LHCN-M2 (cell line): ENCODE results near the gene DAGLA. TPM values are rescaled to one million over a fixed set of nuclear protein-coding genes. Genes with fewer than 3 reads are reported as not detected.

Experiments
- DNase-seq: peaks from one replicate; pipeline ENCODE4 v3.0.0-alpha.2; 2012; ENCODE audit warnings: low read depth
- total RNA-seq: library from RNA; depleted of rRNA; stranded (reverse); fragments of >200 nt; gene quantifications from 2 replicates; pipeline ENCODE4 v1.2.3, GENCODE V29; 2014

The DAGLA gene
- total RNA-seq, 1 experiment from 2014 or later, result 4.0 TPM

DNA sequence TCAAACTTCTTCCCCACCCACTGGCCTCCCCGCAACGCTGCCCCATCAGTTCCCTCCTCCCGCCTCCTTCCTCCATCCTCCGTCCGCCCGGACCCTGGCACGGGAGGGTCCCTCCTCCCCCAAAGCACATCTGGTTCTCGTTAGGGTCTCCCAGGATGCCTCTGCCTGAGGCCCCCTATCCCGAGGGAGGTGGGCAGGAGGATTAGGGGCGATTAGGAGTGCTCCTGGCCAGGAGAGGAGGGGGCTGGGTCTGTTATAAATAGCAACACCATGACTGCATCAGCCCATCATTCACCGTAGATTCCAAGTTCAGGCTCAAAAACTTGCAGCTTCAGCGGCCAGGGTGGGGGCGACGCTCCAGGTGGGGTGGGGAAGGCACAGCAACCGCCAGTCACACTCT is 82.6 kb downstream of the DAGLA start:
- DNase-seq, result no peak

DNA sequence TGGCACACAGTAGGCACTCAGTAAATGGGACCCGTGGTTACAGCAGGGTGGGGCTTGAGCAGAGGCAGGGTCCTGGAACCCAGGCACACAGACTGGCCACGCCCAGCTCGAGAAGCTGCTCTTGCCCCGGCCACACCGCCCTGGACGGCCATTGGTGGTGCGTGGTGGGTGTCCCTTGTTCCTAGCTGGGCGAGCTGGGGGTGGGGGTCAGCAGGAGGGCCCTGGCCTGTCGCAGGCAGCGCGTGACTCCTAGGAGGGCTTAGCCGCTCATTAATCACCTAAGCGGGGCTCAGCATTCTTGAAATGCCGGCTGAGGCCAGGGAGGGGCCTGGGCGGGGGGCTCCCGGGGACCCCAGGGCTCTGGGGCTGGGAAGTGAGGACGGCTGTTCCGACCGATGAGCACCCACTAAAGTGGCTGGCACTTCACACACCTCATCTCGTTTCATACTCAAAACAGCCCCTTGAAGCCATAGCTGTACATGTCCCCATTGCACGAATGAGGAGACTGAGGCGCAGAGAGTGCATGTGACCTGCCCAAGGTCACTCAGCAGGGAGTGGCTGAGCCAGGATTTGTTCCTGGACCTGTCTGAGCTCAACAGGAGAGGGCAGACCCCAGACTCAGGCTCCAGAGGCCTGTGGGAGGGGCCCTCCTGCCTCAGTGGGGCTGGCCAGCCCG is 83.9 kb downstream of the DAGLA start:
- no peak for DNase-seq

DNA sequence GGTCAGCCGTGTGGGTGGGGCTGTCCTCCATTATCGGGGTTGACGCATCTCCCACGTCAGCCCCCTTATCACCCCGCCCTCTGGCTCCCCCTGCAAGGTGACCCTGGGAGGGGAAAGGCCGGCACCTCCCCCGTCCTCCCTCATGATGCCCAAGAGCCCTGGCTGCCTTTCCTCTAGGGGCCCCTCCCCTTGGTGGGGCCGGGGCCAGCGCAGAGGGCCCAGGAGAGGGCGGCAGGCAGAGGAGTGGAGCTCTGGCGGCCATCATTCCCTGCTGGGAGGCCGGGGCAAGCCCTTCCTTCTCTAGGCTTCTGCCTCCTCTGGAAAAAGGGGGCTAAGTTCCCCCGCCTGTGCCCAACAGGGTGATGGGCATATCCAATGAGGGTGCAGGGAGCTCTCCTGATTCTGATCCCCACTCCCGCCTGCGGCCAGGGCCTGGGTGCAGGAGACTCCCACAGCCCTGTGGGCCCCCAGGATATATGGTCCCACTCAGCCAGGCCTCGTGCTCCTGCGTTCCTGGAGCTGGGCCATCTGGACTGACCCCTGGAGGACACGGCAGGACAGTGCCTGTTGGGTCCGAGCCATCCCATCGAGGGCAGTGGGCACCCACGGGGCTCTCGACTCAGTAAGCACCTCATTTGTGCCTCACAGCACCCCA is 84.5 kb downstream of the DAGLA start:
- DNase-seq, result no peak

DNA sequence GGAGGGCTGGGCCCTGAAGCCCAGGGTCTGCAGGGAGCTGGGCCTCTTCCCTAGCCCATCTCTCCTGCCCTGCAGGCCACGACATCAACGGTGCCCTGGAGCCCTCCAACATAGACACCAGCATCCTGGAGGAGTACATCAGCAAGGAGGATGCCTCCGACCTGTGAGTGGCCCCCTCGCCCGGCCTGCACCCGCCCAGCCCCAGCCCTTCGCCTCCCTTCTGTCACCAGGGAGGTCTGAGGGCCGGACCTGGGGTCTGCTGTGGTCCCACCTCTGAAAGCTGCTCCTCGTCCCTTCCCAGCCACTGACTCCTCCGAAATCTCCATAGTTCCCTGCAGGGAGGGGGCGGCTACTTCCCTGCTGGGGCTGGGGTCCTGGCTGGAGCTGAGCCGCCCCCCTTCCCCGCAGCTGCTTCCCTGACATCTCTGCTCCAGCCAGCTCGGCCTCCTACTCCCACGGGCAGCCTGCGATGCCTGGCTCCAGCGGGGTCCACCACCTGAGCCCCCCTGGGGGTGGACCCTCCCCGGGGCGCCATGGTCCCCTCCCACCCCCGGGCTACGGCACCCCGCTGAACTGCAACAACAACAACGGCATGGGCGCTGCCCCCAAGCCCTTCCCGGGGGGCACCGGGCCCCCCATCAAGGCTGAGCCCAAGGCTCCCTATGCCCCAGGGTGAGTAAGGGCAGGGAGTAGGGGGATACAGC is 85.5 kb downstream of the DAGLA start:
- DNase-seq, result no peak

DNA sequence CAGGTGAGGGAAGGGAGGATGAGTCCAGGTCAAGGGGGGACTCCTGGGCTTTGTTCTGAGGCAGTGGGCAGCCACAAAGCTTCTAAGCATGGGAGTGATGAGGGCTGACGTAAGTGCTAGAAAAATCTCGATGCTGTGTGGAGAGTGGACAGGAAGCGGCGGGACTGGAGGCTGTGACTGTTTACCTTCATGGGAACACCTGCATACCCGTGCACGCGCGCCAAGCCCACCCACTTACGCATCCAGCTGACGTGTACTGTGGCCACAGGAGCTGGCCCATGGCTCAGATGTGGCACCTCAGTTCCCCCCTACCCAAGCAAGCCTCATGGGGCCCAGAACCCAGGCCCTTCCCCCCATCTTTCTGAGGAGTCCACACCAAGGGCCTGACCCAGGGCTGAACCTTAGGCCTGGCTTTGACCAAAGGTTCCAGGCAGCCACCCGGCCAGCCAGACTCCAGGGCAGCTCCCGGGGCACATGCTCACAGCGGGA is 86.2 kb downstream of the DAGLA start:
- no peak for DNase-seq

DNA sequence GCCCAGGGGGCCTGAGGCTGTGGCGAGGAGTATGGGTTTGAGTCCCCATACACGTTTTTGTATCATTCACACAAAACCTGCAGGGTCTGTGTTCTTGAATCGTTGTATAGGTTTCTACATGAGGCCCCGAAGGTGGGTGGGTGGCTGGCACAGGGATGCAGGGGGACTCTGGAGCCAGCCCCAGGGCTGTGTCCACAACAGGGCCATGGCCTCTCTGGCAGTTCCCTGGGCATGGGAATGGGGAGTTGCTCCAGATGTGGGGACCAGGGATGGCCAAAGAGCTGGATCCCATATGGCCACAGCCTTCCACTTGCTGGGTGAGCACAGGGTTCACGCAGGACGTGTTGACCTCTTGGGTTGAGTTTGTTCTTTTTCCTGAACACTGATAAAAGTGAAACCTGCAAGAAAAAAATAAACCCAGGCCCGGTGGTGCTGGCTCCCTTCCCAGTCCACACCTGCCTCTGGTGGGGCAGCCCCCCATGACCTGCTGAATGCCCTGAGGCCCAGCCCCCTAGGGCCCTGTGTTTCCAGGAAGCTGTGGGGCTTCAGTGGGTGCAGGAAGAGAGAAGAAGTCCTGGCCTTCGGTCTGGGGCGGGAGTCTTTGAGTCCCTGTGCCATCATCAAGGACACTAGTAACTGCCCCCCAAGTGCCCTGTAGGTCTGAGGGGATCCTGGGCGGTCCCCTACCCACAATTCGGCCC is 88.3 kb downstream of the DAGLA start:
- no peak for DNase-seq

DNA sequence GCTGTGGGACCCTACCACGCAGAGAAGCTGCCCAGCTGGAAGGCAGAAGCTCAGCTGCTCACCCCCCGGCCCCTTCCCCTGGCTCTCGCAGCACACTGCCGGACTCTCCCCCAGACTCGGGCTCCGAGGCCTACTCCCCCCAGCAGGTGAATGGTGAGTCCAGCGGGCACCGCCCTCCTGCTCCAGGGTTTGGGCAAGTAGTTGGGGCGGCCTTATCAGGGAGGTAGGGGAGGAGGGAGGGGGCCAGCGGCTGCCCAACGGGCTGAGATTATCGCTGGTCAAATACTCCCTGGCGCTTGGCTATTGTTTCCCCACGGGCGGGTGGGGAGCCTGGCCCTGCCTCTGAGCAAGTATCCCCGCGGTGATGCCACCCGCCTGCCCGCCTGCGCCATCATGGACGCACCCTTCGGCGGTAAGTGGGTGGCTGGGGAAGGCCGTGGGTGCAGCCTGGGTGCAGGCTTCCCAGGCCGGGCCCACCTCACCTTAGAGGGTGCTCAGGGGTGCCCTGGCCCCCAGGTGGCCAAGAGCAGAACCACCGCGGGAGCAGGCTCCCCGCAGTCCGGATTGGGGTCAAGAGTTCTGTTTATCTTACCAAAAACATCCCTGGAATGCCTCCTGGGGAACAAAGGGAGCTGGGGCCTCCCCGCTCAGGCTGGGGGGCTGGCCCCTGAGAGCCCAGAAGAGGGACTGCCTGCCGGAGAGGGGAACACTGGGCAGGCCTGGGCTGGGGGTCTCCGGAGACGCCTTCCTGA is 89.2 kb downstream of the DAGLA start:
- no peak for DNase-seq

DNA sequence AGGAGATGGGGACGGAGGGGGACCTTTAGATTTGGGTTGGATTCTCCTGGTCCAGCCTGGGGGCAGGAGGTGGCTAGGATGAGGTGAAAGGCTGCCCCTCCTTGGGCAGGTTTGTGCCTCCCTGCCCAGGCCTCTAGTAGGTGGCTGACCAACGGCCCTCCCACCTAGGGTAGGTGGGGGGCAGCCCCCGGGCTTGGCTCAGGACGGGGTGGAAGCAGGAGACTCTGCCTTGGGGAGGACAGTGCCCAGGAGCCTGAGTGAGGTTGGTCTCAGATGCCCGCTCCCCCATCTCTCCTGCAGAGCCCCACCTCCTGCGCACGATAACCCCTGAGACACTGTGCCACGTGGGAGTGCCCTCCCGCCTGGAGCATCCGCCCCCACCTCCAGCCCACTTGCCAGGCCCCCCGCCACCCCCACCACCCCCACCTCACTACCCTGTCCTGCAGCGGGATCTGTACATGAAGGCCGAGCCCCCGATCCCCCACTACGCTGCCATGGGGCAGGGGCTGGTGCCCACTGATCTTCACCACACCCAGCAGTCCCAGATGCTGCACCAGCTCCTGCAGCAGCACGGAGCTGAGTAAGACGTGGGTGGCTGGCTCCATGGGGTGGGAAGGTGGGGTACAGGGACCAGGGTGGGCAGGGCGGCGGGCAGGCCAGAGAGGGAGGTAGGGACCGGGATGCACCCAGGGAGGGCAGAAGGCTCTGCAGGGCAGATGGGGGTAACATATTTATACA is 89.9 kb downstream of the DAGLA start:
- no peak for DNase-seq

DNA sequence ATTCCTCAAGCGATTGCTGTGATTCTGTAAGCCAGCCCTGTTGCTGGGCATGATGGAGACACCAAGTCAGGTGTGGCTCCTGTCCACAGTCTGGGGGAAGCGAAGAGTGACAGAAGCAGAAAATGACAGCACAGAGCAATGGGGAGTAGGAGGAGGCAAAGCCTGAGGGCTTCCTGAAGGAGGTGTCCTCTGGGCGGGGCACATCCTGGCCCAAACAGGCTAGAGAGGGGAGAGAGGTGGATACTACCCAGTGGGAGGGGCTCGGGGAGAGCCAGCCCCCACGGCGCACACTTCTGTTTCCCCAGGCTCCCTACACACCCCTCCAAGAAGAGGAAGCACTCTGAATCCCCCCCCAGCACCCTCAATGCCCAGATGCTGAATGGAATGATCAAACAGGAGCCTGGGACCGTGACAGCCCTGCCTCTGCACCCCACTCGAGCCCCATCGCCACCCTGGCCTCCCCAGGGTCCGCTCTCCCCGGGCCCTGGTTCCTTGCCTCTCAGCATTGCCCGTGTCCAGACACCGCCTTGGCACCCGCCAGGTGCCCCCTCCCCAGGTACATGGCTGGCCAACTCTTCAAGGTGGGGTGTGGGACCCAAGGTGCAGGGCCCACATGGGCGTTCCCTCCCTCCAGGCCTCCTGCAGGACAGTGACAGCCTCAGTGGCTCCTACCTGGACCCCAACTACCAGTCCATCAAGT is 91.2 kb downstream of the DAGLA start:
- DNase-seq, result no peak

DNA sequence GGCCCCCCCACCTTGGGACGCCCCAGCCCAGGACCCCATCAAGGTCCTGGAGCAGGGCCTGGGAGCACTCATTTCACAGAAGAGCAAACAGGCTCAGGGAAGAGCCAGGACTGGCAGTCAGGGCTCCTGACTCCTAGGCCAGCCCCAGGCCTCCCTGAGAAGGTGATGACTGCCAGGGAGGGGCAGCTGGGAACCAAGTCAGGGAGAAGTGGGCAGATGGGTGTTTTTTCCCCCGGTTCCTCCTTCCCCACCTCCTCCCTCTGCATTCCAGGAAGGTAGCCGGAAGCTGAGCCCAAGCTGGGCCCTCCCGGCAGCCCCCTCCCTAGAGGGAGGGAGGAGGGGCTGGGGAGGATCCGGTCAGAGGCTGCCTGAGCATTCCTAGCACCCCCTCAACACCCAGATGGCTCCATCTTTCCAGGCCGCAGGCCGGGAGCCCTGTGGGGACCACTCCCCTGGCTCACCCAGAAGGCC is 91.8 kb downstream of the DAGLA start:
- no peak for DNase-seq

DNA sequence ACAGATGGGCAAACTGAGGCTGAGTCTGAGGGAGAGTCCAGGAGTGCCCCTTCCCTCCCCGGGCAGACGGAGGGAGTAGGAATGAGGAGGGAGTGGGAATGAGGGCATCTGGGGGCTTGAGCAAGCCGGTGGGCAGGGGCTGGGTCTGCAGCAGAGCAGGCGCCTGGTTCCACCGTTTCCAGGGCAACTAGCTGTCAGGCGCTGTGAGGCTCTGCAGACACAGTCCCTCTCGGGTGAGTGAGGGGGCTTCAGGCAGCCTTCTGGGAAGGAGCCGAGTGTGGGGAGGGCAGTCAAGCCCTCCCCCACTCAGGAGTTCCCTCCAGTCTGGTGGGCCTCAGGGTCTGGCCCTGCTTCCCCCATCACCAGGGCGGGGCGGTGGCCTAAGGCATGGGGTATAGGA is 93.2 kb downstream of the DAGLA start:
- DNase-seq, result no peak

DNA sequence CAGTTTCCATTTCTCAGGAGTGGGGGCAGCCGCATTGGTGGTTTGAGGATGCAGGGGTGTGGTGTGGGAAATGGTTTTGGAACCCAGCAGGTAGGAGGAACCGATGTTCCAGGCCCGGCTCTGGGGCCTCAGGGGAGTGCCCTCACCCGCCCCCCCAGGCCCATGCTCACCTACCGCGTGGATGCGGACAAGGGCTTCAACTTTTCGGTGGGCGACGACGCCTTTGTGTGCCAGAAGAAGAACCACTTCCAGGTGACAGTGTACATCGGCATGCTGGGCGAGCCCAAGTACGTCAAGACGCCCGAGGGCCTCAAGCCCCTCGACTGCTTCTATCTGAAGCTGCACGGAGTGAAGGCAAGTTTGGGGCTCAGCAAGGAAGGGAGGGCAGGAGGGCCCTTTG is 93.6 kb downstream of the DAGLA start:
- DNase-seq, result no peak

DNA sequence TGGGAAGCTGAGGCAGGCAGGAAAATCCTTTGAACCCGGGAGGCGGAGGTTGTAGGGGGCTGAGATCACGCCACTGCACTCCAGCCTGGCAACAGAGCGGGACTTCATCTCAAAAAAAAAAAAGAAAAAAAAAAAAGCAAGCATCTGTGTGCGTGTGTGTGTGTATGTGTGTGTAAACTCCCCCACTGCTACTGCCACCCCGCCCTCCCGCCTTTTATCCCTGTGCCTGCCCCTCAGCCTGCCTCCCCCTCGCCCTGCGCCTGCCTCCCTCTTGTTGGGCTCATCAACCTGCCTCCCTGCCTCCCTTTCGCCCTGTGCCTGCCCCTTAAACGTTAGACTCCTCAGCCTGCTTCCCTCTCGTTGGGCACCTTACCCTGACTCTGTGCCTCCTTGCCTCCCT is 94.2 kb downstream of the DAGLA start:
- DNase-seq, result no peak

DNA sequence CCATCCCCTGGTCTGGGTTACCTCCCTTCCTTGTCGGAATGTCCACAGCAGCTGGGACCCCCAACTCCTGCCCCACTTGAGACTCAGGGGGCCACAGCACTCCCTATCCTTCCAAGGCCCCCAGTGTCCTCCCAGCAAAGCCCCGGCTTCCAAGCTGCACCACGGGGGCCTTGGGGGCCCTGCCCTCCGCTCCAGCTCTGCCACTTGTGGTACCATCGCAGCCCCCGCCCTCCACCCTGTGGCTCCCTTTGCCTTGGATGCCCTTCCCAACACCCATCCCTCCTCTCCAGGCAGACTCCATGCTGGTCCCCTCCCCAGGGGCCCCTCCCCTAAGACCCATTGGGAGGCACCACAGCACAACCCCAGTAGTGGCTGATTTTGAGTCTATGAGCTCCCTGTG is 94.9 kb downstream of the DAGLA start:
- DNase-seq, result no peak

DNA sequence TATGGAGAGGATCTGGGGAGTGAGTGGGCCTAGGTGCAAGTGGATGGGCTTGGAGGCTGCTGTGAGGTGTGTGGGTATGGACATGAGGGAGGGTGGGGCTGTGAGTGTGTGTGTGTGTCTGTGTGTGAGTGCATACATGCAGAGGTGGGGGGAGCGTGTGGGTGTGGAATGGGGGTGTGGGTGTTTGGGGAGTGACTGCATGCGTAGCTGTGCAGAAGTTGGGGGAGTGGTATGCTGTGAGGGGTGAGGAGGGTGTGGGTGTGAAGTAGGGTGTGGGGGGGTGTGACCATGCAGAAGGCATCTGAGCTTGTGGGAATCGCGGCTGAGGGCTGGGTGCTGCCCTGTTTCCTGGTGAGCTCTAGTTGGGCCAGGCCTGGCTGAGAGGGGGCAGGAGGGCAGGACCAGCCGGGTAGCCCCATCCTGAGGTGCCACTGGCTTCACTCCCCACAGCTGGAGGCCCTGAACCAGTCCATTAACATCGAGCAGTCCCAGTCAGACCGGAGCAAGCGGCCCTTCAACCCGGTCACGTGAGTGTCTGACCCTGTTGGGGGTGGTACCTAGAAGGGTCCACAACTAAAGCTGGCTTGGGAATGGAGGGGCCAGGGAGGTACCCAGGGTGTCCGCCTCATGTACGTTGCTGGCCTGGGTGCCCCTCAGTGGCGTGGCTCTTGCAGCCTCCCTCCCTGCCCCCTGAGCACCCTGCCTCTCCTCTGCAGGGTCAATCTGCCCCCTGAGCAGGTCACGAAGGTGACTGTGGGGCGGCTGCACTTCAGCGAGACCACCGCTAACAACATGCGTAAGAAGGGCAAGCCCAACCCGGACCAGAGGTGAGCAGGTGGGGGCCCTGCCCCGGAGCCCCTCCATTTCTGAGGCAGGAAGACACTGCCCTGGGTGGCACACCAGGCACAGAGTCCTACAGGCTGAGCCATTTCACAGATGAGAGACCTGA is 95.7 kb downstream of the DAGLA start:
- no peak for DNase-seq

DNA sequence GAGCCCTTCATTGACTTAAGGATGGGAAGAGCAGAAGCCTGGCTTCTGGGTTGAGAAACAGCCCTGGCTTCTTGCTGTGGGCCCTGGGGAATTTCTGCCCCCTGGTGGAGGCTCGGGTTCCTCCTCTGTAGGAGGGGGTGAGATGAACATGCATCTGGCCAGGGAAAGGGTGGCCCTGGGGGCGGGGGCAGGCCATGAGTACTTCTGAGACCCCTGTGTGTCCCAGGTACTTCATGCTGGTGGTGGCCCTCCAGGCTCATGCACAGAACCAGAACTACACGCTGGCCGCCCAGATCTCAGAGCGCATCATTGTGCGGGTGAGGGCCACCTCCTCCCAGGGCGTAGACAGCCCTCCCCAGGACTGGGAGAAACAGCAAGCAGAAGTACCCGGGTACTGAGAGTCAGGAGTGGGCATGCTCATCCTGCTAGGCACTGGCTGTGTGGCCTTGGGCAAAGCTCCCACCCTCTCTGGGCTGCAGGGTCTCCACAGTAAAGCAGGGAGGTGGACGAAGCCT is 96.4 kb downstream of the DAGLA start:
- DNase-seq, result peak; percentile 45

DNA sequence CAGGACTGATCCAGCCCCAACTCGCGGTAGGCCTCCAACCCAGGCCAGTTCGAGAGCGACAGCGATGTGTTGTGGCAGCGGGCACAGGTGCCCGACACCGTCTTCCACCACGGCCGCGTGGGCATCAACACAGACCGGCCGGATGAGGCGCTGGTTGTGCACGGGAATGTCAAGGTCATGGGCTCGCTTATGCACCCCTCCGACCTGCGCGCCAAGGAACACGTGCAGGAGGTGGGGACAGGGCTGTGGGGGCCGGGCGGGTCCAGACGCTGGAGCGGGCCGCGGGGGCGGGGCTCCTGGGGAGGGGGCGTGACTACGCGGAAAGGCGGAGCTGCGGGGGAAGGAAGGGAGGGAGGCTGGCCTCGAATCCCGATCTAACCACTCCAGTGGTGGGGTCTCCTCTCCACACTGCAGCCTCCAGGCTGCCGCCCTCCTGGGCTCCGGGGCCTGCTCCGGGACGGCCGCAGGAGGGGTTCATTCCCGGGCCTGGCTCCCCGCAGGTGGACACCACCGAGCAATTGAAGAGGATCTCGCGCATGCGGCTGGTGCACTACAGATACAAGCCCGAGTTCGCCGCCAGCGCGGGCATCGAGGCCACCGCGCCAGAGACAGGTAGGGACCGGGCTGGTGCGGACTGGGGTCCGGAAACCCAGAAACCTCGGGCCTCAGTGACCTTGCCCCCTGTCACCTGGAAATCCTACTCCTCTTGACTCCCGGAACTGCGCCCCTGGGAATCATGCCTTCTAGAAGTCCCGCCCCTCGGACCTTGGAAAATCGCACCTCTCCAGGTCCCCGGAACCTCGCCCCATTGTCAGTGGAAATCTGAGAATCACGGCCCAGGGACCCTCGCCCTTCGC is 97.3 kb downstream of the DAGLA start:
- no peak for DNase-seq
